GM18951 (cell line): ENCODE data around the gene GLYATL3.
"Not testable (repeated sequence)": the region's sequence is repeated elsewhere in the genome, so short reads cannot be mapped to it uniquely, and the experiment has no call there.

Source experiments
- POLR2A ChIP-seq: IDR thresholded peaks from 4 replicates; pipeline ENCODE4 v1.6.1; 2011; ENCODE audit warnings: mild to moderate bottlenecking; ENCODE audit not compliant: insufficient read length, insufficient read depth; ENCODE audit errors: extremely low read depth
- in situ Hi-C: fragments of 300-500 bp; cut with MboI; formaldehyde crosslinking; loops from one replicate; pipeline ENCODE4 v1.12.0; 2022; ENCODE audit warnings: low sequenced_read_pairs, mixed read lengths, inconsistent platforms; ENCODE audit not compliant: unreplicated experiment

Gene GLYATL3

GRCh38 chr6:49499623-49500022 lies at the start of gene GLYATL3:
GLYATL3 (plus strand) TSS chr6:49499923; CDS start chr6:49511991, 12,068 bp downstream.
- no peak for TF ChIP-seq POLR2A
- in situ Hi-C loops = loop anchor here (25.0 kb wide), 1 partner anchor 363 kb away; the partner anchor contains the start of gene CRISP1

DNA sequence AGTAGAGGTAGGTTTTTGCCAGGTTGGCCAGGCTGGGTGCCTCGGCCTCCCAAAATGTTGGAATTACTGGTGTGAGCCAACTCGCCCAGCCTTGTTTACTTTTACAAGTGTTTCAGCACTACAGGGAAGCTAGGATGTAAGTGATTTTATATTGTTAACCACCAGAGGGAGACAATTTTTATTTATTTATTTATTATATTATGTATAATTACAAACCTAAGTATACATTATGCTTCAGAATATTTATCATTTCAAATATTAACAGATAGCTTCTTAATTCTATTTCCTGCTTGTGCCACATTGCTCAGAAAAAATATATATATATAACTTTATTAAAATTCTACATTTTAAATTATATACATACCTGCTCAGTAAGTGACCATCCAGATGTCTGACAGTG lies 46.5 kb upstream of the GLYATL3 start:
- TF ChIP-seq POLR2A = no peak
- in situ Hi-C loops = no loop called here

- in situ Hi-C loops = no loop called here
Observed at GRCh38 chr6:49454787-49455709, 44.7 kb upstream of the GLYATL3 start.

DNA sequence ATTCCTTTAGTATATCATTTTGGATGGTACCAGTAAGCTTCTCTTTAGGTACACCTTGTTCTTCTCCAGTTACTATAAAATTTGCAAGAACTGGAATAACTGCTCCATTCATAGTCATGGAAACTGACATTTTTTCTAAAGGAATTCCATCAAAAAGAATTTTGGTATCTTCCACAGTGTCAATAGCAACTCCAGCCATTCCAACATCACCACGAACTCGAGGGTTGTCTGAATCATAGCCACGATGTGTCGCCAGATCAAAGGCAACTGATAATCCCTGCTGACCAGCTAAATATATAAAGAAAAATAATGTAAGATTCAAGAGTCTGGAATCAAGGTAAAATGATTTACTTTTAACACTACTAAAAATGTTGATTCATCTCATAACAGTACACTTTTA lies 42.0 kb upstream of the GLYATL3 start:
- TF ChIP-seq POLR2A = no peak
- in situ Hi-C loops = no loop called here

More at GRCh38 chr6:49454787-49455709, 44.7 kb upstream of the GLYATL3 start:
- TF ChIP-seq POLR2A = no peak

DNA sequence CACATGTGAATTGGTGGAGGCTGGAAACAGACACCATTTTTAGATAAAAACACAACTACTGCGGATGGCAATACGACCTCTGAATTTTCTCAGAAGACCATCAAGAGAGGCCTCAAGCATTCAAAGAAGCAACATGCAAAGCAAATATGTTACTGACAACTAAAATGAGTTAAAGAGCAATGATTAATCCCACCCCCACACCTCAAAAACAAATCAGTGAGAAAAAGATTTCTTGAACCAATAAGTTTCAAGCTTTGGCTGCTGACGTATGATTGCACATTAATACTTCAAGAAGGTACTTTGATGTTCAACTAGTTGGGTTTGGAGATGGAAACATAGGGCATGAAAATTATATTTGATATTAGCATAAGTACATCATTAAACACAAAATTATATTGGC lies 37.7 kb upstream of the GLYATL3 start:
- in situ Hi-C loops = no loop called here
- no peak for TF ChIP-seq POLR2A

DNA sequence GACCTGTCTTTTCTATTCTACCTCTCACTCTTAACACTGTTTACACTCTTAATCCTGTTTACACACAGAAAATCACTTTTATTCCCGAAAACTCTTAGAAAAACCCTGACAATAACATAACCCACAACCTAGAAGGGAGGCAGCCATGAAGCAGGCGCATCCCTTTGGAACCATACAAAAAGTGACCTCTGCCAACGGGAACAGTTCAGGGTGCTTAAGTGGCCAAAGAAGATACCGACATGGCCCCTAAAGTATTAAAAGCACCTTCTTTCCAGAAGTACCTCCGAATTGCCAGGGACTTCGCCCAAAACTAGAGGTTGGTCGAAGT lies 37.2 kb upstream of the GLYATL3 start:
- TF ChIP-seq POLR2A = no peak
- in situ Hi-C loops = no loop called here

- in situ Hi-C loops = no loop called here
- TF ChIP-seq POLR2A = peak; percentile 82
Observed at GRCh38 chr6:49462927-49463611, 36.7 kb upstream of the GLYATL3 start, which contains the start of the genes CENPQ and MMUT. CENPQ (plus strand) TSS chr6:49463370; CDS start chr6:49470177, 6,807 bp downstream. MMUT (minus strand) TSS chr6:49463253; CDS start chr6:49459466, 3,787 bp downstream.

GRCh38 chr6:49463612-49463967 lies 36.1 kb upstream of the GLYATL3 start:
- in situ Hi-C loops = no loop called here
- no peak for TF ChIP-seq POLR2A

DNA sequence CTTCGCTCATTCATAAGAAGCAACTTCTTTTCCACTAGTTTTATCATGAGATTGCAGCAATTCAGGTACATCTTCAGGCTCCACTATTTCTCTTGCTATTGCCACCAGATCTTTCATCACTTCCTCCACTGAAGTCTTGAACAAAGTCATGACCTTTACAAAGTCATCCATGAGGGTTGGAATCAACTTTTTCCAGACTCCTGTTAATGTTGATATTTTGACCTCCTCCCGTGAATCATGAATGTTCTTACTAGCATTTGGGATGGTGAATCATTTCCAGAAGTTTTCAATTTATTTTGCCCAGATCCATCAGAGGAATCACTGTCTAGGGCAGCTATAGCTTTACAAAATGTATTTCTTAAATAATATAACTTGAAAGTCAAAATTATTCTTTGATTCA lies 35.0 kb upstream of the GLYATL3 start:
- in situ Hi-C loops = no loop called here
- TF ChIP-seq POLR2A = no peak

GRCh38 chr6:49468042-49468441 lies 31.7 kb upstream of the GLYATL3 start:
- TF ChIP-seq POLR2A = no peak

GRCh38 chr6:49476564-49476963 lies 23.2 kb upstream of the GLYATL3 start:
- in situ Hi-C loops = not testable (repeated sequence)

More at GRCh38 chr6:49468042-49468441, 31.7 kb upstream of the GLYATL3 start:
- in situ Hi-C loops = no loop called here

DNA sequence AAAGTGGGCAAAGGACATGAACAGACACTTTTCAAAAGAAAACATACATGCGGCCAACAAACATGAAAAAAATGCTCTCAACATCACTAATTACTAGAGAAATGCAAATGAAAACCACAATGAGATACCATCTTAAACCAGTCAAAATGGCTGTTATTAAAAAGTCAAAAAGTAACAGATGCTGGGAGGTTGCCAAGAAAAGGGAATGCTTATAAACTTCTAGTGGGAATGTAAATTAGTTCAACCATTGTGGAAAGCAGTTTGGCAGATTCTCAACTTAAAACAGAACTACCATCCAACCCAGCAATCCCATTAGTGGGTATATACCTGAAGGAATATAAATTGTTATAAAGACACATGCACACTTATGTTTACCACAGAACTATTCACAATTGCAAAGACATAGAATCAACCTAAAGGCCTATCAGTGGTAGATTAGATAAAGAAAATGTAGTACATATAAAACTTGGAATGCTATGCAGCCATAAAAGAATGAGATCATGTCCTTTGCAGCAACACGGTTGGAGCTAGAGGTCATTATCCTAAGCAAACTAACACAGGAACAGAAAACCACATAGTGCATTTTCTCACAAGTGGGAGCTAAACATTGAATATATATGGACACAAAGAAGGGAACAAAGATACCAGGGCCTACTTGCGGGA lies 20.3 kb upstream of the GLYATL3 start:
- TF ChIP-seq POLR2A = no peak
- in situ Hi-C loops = no loop called here

- in situ Hi-C loops = not testable (repeated sequence)
Observed at GRCh38 chr6:49481846-49482245, 17.9 kb upstream of the GLYATL3 start.

GRCh38 chr6:49483380-49483779 lies 16.3 kb upstream of the GLYATL3 start:
- in situ Hi-C loops = not testable (repeated sequence)
